Fibroblast of the aortic adventitia (primary cell): ENCODE data around the gene GIPC3. TPM values are rescaled to one million over a fixed set of nuclear protein-coding genes. Genes with fewer than 3 reads are reported as not detected.
"Not testable (repeated sequence)": the region's sequence is repeated elsewhere in the genome, so short reads cannot be mapped to it uniquely, and the experiment has no call there.

ENCODE experiments used
- DNase-seq: peaks from one replicate; pipeline ENCODE4 v3.0.0-alpha.2; 2010; ENCODE audit warnings: low read depth
- H3K4me3 ChIP-seq: 2 replicates; pipeline ENCODE4 v1.5.1; 2011; ENCODE audit warnings: low read depth, mild to moderate bottlenecking, control low read depth, low read length, moderate library complexity
- total RNA-seq: library from RNA; depleted of rRNA; stranded (reverse); fragments of >200 nt; gene quantifications from 2 replicates; pipeline ENCODE4 v1.2.3, GENCODE V29; 2012; ENCODE audit warnings: low replicate concordance
- TF ChIP-seq, protein P1 (sequence below): IDR thresholded peaks from 2 replicates; pipeline ENCODE4 v1.5.1; 2011; ENCODE audit warnings: mild to moderate bottlenecking, low read length, control low read depth, inconsistent platforms; ENCODE audit not compliant: insufficient read depth

The GIPC3 gene
- total RNA-seq, 1 donor = under 0.01 TPM

DNA sequence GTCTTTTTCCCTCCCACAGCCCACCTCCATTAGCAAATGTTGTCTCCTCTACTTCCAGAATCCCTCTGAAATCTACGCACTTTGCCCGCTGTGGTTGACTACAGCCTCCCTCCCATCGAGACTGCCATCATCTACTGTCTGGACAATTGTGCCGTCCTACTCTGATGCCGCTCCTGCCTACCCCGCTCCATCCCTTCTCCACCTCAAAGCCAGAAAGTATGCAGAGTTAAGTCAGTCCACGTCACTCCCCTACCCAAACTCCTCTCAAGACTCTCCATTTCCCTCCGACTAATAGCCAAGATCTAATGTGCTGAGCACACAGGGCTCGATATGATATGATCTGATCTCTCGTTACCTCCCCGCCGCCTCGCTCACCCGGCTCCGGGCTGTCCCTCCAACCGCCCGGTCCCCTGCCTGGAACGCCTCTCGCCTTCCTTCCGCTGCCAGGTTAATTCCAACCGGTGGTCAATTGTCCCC is 40.8 kb downstream of the GIPC3 start:
- DNase-seq = no peak
- peak overlapping the region; percentile 93 for H3K4me3 ChIP-seq
- TF ChIP-seq, protein P1, sequence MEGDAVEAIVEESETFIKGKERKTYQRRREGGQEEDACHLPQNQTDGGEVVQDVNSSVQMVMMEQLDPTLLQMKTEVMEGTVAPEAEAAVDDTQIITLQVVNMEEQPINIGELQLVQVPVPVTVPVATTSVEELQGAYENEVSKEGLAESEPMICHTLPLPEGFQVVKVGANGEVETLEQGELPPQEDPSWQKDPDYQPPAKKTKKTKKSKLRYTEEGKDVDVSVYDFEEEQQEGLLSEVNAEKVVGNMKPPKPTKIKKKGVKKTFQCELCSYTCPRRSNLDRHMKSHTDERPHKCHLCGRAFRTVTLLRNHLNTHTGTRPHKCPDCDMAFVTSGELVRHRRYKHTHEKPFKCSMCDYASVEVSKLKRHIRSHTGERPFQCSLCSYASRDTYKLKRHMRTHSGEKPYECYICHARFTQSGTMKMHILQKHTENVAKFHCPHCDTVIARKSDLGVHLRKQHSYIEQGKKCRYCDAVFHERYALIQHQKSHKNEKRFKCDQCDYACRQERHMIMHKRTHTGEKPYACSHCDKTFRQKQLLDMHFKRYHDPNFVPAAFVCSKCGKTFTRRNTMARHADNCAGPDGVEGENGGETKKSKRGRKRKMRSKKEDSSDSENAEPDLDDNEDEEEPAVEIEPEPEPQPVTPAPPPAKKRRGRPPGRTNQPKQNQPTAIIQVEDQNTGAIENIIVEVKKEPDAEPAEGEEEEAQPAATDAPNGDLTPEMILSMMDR = no peak

DNA sequence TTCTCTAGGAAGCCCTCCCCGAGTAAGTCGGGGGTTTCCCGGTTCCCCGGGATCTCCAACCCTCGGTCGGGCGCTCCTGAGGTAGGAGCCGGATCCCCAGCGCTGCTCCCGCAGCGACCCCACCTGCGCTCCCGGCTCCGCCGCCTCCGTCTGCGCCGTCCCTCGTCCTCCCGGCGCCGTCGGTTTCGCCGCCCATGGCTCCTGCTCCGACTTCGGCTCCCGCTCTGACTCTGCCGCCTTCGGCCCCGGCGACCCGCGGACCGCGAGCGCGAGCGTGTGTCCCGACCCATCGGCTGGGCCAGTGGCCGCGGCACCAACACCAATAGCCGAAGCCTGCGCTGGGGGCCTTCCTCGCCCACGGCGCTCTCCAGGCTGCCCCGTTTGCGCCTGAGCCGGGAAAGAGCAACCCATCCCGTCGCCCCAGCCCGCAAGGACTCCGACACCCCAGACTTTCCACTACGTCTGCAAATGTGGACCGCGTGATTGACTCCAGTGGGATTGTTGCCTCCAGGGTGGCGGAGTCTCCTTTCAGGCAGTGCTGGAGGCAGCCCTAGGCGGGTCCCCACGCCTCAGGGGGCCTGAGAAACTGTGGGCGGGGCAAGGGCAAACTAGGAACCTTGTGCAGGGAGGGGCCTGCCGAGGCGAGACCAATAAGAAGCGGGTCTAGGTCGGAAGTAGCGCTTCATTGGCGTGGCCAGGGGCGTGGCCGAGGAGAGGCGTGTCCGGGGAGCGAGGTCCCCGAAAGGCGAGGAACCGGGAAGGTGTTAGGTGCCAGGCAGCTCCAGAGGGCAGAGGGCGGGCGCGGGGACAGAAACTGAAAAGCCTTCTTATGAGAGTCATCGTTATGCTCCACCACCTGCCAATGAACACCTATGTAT is 41.4 kb downstream of the GIPC3 start, which contains the start of gene CACTIN:
Gene CACTIN (minus strand): TSS at position 318 of the 878 bp plus-strand sequence. CDS start 28 bp downstream, at position 290.
- TF ChIP-seq, protein P1 = no peak

DNA sequence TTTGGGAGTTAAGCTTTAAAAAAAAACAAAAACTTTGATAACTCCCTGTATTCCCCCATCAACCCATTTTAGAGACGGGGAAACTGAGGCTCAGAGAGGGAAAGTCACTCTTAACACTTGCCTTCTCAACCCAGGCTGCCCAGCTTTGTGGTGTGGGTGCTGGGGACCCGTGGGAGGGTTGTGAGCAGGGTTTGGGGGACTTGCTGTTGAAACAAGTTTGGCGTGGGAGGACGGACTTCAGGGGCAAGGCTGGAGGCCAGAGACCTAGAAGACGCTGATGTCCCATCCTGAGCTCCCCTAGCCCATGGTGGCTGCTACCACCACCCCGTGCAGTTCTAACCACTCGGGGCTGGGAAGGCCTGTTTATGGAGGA is 42.1 kb downstream of the GIPC3 start:
- TF ChIP-seq, protein P1 = no peak
- no peak for DNase-seq
- peak overlapping the region; percentile 22 for H3K4me3 ChIP-seq

More for the DNA sequence above, 41.4 kb downstream of the GIPC3 start, which contains the start of gene CACTIN:
- H3K4me3 ChIP-seq = peak within 1 kb of the TSS; percentile 93
- peak; percentile 98 for DNase-seq

DNA sequence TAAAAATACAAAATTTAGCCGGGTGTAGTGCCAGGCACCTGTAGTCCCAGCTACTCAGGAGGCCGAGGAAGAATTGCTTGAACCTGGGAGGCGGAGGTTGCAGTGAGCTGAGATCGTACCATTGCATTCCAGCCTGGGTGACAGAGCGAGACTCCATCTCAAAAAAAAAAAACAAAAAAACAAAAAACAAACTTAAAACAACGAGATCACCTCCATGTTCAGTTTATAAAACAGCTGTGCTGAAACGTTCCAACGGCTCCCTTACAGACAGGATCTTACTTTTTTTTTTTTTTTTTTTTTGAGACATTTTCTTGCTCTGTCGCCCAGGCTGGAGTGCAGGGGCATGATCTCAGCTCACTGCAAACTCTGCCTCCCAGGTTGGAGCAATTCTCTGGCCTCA is 43.5 kb downstream of the GIPC3 start:
- not testable (repeated sequence) for DNase-seq, H3K4me3 ChIP-seq

DNA sequence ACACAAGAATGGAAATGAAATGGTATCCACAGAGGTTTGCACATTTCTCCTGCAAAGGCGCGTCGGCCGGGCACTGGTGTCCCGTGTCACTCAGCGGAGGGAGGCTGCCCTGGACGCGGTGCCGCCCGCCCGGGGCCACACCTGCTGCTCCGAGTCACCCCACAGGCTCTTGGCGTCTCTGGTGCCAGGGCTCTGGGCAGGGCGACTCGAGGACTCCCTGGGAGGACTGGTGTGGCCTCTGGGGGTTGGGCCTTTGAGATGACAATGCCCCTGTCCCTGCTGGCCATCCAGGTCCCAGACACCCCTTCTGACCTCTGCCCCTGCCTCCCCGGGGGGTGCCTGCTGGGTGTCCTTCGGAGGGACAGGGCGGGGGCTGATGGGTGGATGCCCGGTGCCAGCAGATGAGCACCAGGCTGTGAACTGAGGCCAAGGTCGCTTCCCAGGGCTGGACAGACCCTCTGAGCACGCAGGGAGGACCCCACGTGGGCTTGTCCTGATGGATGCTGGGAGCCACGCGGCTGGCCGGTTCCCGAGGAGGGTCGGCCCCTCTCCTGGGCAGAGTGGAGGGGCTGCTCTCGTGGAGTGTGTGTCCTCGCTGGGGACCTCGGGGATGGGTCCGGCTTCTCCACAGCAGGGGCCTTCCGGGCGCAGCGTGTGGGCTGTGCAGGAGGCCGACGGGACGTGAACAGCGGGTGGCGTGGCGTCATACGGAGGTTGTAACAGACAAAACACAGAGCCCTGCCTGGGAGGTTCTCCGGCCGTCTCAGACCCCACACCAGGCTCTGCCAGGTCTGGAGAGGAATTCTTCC is 46.0 kb downstream of the GIPC3 start:
- no peak overlapping the region for H3K4me3 ChIP-seq
- no peak for DNase-seq
- TF ChIP-seq, protein P1 = no peak

DNA sequence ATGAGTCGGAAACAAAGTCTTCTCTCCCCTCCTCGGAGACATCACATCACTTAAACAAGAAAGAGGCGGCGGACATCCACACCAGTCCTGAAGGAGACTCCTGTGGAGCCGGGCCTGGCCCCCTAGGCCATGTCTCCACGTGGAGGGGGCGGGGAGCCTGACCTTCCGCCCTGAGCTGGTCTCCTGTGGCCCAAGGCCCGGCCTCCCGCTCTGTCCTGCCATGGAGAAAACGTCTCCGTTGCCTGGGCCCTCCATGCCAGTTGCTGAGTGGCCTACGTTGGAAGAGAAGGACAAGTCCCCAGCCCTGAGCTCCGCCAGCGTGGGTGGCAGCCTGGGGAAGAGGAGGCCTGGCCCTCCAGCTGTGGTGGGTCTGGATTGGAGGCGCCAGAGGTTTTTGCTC is 46.8 kb downstream of the GIPC3 start:
- TF ChIP-seq, protein P1 = no peak
- DNase-seq = no peak
- H3K4me3 ChIP-seq = no peak overlapping the region
